HG02678 (cell line): ENCODE results near the gene HOXB3.

Experiments
- ATAC-seq: cut with Tn5 transposase; IDR thresholded peaks from one replicate; pipeline ENCODE4 v1.9.1; 2021; ENCODE audit warnings: mild to moderate bottlenecking, moderate library complexity; ENCODE audit not compliant: unreplicated experiment

HOXB3 gene

DNA sequence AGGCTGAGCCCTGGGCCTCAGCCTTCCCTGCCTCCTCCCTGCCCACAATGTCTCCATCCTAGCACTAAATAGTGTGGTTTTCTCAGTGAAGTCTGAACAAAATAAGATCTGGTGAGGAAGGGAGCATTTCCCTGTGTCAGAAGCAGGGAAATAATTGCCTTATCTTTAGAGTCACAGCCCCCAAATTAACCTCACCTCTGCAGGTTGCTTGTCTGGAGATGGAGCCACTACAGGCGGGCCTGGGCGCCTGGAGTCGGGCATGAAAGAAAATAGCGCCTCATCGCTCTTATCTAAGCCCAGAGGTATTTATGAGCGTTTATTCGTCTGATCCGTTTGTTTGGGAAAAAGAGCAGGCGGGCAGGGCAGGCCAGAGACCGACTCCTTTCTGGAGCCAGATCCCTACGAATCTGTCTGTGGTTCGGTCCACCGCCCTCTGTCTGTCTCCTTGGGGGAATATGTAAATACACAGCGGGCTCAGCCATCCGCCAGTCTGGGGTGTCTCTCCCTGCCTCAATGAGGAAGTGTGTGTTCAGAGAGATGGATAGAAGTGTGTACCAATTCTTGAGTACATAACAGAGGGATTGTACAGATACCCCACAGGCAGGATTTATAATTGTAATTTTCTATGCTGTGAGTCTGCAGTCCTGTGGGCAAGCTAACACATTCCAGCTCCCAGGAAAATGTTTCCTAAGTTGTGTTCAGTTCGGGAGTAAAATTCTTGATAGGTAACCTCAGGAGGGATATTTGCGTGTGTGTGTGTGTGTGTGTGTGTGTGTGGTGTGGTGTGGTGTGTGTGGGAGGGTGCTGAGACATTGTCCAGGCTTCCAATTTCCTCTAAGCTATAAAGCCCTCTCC, 10.4 kb upstream of the HOXB3 start:
- no peak for ATAC-seq

DNA sequence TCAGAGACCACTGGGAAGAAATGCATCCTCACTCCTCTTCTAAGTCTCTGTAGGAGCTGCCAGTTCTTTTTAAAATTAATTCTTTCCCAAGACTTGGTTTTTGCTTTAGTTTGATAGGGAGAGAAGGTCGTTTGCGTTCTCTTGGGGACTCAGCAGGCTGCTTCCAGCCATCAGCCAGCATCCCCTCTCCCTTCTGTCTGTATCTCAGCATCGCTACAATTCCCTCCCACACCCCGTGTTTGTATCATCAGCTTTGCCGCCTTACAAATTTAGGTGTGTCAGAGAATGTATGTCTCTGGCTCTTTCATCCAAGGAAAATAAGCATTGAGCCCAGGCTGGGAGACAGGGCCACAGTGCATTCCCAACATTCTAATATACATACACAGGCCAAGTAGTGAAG, 9.3 kb upstream of the HOXB3 start:
- ATAC-seq = no peak

GRCh38 chr17:48598736-48599135, 8.7 kb upstream of the HOXB3 start:
- ATAC-seq = no peak

- no peak for ATAC-seq
Measured at GRCh38 chr17:48597778-48598631, 8.0 kb upstream of the HOXB3 start.

GRCh38 chr17:48597528-48597777, 7.4 kb upstream of the HOXB3 start:
- no peak for ATAC-seq

GRCh38 chr17:48596735-48597527, 6.9 kb upstream of the HOXB3 start:
- ATAC-seq = no peak

- no peak for ATAC-seq
Measured at GRCh38 chr17:48596000-48596734, 6.1 kb upstream of the HOXB3 start.

DNA sequence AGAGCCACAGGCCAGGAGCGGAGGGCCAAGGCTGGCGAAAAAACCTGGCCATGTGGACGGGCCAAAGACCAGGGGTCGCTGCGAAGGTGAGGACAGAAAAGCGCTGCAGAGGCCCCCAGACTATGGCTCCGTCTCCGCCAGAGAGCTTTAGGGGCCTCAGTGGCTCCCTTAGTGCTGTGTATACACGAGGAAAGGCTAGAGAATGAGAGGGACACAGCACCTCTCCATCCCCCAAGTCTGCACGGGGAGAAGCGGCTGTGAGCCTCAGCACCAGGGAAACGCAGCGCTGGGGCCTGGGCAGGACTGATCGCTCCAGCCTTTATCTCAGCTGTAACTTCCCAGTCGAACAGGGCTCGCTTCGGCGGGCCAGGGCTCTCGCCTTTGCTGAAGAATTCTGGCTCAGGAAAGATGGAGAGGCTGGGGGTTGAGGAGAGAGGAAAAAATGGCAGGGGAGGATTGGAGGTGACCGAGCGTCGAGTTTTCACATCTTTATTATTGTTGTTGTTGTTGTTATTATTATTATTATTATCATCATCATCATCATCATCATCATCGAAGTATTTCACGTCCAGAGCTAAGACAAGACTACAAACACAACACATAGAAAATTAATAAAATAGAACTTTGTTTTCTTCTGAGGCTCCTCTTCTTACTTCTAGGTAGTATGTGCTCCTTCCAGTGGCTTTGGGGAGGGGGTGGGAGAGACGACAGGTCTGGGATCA, 5.4 kb upstream of the HOXB3 start:
- ATAC-seq = no peak

- no peak for ATAC-seq
Measured at GRCh38 chr17:48594538-48595277, 4.7 kb upstream of the HOXB3 start.

- ATAC-seq = no peak
Measured at GRCh38 chr17:48593840-48594537, 3.9 kb upstream of the HOXB3 start.

GRCh38 chr17:48593126-48593829, 3.2 kb upstream of the HOXB3 start, which contains the start of gene HOXB5:
Gene HOXB5, minus strand, starts transcription at chr17:48593779. Its CDS starts 97 bp downstream, at chr17:48593682.
- ATAC-seq = no peak

GRCh38 chr17:48592577-48592976, 2.5 kb upstream of the HOXB3 start:
- ATAC-seq = no peak

DNA sequence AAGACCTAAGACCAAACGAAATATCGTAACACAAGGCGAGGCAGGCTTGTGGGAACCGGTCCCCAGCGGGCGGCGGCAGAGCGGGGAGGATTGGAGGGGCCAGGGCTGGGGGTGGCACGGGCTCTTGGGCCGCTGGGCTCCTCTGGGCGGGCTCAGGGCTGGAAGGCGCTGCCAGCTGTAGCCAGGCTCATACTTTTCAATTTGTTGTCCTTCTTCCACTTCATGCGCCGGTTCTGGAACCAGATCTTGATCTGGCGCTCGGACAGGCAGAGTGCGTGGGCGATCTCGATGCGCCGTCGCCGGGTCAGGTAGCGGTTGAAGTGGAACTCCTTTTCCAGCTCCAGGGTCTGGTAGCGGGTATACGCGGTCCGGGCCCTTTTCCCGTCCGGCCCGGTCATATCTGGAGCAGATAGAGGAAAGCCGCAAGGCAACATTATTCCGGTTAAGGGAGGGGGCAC, 2.0 kb upstream of the HOXB3 start:
- ATAC-seq = no peak

GRCh38 chr17:48591255-48592056, 1.4 kb upstream of the HOXB3 start:
- no peak for ATAC-seq

- ATAC-seq = no peak
Measured at GRCh38 chr17:48590607-48591161, 643 bp upstream of the HOXB3 start.

- ATAC-seq = no peak
Measured at GRCh38 chr17:48589060-48589830, 796 bp downstream of the HOXB3 start.
